Natural killer cell (primary cell): ENCODE results near the gene LDLRAP1. TPM values are rescaled to one million over a fixed set of nuclear protein-coding genes. Genes with fewer than 3 reads are reported as not detected.
"Not testable (repeated sequence)": the region's sequence is repeated elsewhere in the genome, so short reads cannot be mapped to it uniquely, and the experiment has no call there.

Experiments used
- ATAC-seq, 3 donors: fragments of 150-1000 bp in 2 of 3; fragments of 200-7000 bp in 1 of 3; cut with Tn5 transposase; 1 replicate in 1 of 3; 2 replicates in 2 of 3; pipeline ENCODE4 v1.10.0; 2021; ENCODE audit warnings: mild to moderate bottlenecking in 2 of 3, moderate library complexity in 2 of 3
- DNase-seq, 2 donors: peaks; one replicate each; pipeline versions ENCODE4 v3.0.0 to v3.0.0-alpha.2; 2013 to 2021; ENCODE audit warnings: mixed read lengths in 1 of 2
- H3K27ac ChIP-seq: one replicate; pipeline ENCODE4 v1.5.1; 2013; ENCODE audit warnings: mild to moderate bottlenecking, low read length
- H3K27me3 ChIP-seq: one replicate; pipeline ENCODE4 v1.6.1; 2013; ENCODE audit warnings: low read length; ENCODE audit not compliant: control insufficient read depth, insufficient read depth
- H3K36me3 ChIP-seq: one replicate; pipeline ENCODE4 v1.6.1; 2013; ENCODE audit warnings: low read length; ENCODE audit not compliant: control insufficient read depth, insufficient read depth
- H3K4me1 ChIP-seq: one replicate; pipeline ENCODE4 v1.6.1; 2013; ENCODE audit warnings: low read length; ENCODE audit not compliant: control insufficient read depth, insufficient read depth
- H3K4me3 ChIP-seq: one replicate; pipeline ENCODE4 v1.5.1; 2013; ENCODE audit warnings: low read length
- H3K9me3 ChIP-seq: one replicate; pipeline ENCODE4 v1.6.1; 2013; ENCODE audit warnings: low read length; ENCODE audit not compliant: control insufficient read depth, insufficient read depth
- H3K27ac Mint-ChIP-seq, 2 donors: one replicate each; pipeline ENCODE4 v1.8.0; 2022; ENCODE audit warnings: mild to moderate bottlenecking in 2 of 2, mixed read lengths in 2 of 2, moderate library complexity in 1 of 2
- H3K27me3 Mint-ChIP-seq, 2 donors: one replicate each; pipeline ENCODE4 v1.8.0; 2022; ENCODE audit warnings: low read depth in 2 of 2, mixed read lengths in 2 of 2
- H3K36me3 Mint-ChIP-seq: one replicate; pipeline ENCODE4 v1.8.0; 2022; ENCODE audit warnings: mixed read lengths
- H3K4me1 Mint-ChIP-seq, 2 donors: one replicate each; pipeline ENCODE4 v1.8.0; 2022; ENCODE audit warnings: mixed read lengths in 2 of 2
- H3K4me3 Mint-ChIP-seq: one replicate; pipeline ENCODE4 v1.8.0; 2022; ENCODE audit warnings: mild to moderate bottlenecking, moderate library complexity, mixed read lengths
- H3K9me3 Mint-ChIP-seq, 2 donors: one replicate each; pipeline ENCODE4 v1.8.0; 2022; ENCODE audit warnings: mixed read lengths in 2 of 2
- WGBS: methylation state at CpG from one replicate; pipeline ENCODE4 v1.1.7; 2013; ENCODE audit warnings: missing lambda C conversion rate; ENCODE audit not compliant: insufficient coverage; 5-methylcytosine and 5-hydroxymethylcytosine counted together
- intact Hi-C: fragments of 100-400 bp; cut with micrococcal nuclease; formaldehyde crosslinking; loops from one replicate; pipeline ENCODE4 v1.14.2; 2022
- total RNA-seq, 4 donors: library from RNA; stranded (reverse); fragments of 120-200 nt in 1 of 4; gene quantifications; one replicate each; pipeline versions ENCODE4 v1.2.3 to v1.2.4, GENCODE V29; 2013 to 2022
- TF ChIP-seq, protein P1 (sequence below): fragments of 200-600 bp; IDR thresholded peaks from one replicate; pipeline ENCODE4 v1.8.0; 2022; ENCODE audit warnings: antibody characterized with exemption

Gene LDLRAP1
- total RNA-seq, 3 donors from 2014 or later (not counting 1 experiment from before 2014, with no cell fraction given): 25.2 to 34.0 (median 27.4) TPM

DNA sequence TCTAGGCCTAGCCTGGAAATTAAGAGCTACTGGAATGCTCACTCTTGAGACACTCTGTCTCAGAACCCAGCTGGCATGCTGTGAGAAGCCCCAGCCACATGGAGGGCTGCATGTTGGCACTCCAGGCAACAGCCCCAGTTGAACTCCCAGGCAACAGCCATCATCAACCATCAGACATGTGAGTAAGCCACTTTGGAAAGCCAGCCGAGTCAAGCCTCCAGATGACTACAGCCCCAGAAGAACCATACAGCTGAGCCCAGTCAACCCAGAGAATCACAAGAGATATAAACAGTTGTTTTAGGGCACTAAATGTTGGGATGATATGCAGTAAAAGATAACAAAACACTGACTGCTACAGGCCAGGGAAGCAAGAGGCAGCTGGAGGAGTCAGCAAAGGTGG, 55.5 kb downstream of the LDLRAP1 start:
- no peak overlapping the region for H3K4me3 Mint-ChIP-seq
- Histone ChIP-seq H3K9me3 (no peaks in the 10 kb centered on the region), H3K4me3 (no peak overlapping the region), H3K36me3 (no peaks in the 10 kb centered on the region), H3K27ac (no peak overlapping the region), H3K27me3 (no peaks in the 10 kb centered on the region), H3K4me1 (no peaks in the 10 kb centered on the region)
- H3K27ac Mint-ChIP-seq: no peak overlapping the region
- intact Hi-C loops: no loop called here
- H3K27me3 Mint-ChIP-seq: peaks cover 7 to 8% of the 10 kb centered on the region in 2 donors
- H3K36me3 Mint-ChIP-seq: no peaks in the 10 kb centered on the region
- DNase-seq (no peak), ATAC-seq (no peak)
- TF ChIP-seq, protein P1, sequence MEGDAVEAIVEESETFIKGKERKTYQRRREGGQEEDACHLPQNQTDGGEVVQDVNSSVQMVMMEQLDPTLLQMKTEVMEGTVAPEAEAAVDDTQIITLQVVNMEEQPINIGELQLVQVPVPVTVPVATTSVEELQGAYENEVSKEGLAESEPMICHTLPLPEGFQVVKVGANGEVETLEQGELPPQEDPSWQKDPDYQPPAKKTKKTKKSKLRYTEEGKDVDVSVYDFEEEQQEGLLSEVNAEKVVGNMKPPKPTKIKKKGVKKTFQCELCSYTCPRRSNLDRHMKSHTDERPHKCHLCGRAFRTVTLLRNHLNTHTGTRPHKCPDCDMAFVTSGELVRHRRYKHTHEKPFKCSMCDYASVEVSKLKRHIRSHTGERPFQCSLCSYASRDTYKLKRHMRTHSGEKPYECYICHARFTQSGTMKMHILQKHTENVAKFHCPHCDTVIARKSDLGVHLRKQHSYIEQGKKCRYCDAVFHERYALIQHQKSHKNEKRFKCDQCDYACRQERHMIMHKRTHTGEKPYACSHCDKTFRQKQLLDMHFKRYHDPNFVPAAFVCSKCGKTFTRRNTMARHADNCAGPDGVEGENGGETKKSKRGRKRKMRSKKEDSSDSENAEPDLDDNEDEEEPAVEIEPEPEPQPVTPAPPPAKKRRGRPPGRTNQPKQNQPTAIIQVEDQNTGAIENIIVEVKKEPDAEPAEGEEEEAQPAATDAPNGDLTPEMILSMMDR: no peak
- H3K9me3 Mint-ChIP-seq: no peaks in the 10 kb centered on the region
- WGBS: no CpG with 5 or more reads among the region's 1 CpG
- H3K4me1 Mint-ChIP-seq: no peaks in the 10 kb centered on the region

DNA sequence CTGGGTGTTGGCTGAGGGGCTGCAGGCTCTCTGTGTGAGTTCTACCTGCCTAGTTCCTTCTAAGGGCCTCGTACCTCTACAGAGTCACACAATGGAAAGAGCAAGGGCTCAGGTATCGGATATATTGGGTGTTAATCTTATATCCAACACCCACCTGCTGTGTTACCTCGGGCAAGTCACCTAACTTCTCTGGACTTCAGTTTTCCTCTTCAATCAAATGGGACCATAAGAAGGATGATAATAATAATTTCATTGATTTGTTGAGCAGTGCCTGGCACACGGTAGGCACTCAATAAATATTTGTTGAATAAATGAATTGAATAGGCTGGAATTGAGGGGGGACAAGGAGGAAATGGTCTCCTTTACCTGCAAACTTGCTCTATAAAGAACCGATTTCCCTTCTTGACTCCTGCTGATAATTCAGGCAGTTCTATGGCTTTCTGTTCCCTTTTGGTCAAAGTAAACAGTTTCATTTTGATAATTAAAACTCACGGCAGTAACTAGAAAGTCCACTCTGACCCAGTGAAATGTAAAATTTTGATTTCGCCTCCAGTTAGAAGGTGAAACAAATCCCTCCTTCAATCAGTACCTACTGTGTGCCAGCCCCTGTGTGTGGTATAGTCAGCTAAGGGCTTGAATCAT, 56.7 kb downstream of the LDLRAP1 start:
- no peaks in the 10 kb centered on the region for H3K9me3 ChIP-seq
- no peaks in the 10 kb centered on the region for H3K4me1 ChIP-seq
- Mint-ChIP-seq H3K27ac (no peak overlapping the region), H3K36me3 (no peaks in the 10 kb centered on the region), H3K9me3 (no peaks in the 10 kb centered on the region), H3K27me3 (peaks cover 5 to 8% of the 10 kb centered on the region in 2 donors), H3K4me3 (no peak overlapping the region), H3K4me1 (no peaks in the 10 kb centered on the region)
- no peaks in the 10 kb centered on the region for H3K36me3 ChIP-seq
- TF ChIP-seq, protein P1: no peak
- H3K27me3 ChIP-seq: no peaks in the 10 kb centered on the region
- no peak overlapping the region for H3K4me3 ChIP-seq
- DNase-seq (no peak), ATAC-seq (no peak)
- 77% methylated on average over 5 of the region's 7 CpGs for WGBS
- no peak overlapping the region for H3K27ac ChIP-seq
- intact Hi-C loops: no loop called here

DNA sequence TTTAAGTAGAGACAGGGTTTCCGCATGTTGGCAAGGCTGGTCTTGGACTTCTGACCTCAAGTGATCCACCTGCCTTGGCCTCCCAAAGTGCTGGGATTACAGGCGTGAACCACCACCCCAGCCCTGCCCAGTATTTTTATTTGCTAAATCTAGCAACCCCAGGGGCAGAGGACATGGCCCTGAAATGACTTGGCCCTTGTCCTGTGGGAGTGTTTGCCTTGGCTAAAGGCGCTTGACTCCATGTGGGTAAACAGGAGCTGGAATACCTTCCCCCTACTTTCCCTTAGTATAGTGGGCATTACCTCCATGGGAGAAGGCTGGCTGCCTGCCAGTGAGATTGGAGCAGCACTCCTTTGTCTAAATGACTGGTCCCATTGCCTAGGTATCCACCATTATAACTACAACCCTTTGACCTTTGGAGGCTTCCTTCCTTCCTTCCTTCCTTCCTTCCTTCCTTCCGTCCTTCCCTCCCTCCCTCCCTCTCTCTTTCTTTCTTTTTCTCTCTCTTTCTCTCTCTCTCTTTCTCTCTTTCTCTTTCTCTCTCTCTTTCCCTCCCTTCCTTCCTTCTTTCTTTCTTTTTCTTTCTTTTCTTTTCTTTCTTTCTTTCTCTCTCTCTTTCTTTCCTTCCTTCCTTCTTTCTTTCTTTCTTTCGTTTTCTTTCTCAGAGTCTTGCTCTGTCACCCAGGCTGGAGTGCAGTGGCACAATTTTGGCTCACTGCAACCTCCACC, 57.7 kb downstream of the LDLRAP1 start:
- DNase-seq, H3K27me3 ChIP-seq, H3K4me1 ChIP-seq, H3K27ac Mint-ChIP-seq, H3K4me3 ChIP-seq, H3K9me3 ChIP-seq, H3K9me3 Mint-ChIP-seq, H3K4me3 Mint-ChIP-seq, intact Hi-C loops, H3K36me3 Mint-ChIP-seq, H3K27me3 Mint-ChIP-seq, H3K4me1 Mint-ChIP-seq, H3K27ac ChIP-seq, ATAC-seq, H3K36me3 ChIP-seq: not testable (repeated sequence)
- WGBS: 87% methylated on average over 4 of the region's 5 CpGs

DNA sequence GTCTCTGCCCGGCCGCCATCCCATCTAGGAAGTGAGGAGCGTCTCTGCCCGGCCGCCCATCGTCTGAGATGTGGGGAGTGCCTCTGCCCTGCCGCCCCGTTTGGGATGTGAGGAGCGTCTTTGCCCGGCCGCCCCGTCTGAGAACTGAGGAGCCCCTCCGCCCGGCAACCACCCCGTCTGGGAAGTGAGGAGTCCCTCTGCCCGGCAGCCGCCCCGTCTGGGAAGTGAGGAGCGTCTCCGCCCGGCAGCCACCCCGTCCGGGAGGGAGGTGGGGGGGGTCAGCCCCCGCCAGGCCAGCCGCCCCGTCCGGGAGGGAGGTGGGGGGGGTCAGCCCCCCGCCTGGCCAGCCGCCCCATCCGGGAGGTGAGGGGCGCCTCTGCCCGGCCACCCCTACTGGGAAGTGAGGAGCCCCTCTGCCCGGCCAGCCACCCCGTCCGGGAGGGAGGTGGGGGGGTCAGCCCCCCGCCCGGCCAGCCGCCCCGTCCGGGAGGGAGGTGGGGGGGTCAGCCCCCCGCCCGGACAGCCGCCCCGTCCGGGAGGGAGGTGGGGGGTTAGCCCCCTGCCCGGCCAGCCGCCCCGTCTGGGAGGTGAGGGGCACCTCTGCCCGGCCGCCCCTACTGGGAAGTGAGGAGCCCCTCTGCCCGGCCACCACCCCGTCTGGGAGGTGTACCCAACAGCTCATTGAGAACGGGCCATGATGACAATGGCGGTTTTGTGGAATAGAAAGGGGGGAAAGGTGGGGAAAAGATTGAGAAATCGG, 60.6 kb downstream of the LDLRAP1 start:
- H3K27ac ChIP-seq, H3K36me3 Mint-ChIP-seq, H3K4me3 ChIP-seq, H3K4me1 Mint-ChIP-seq, H3K9me3 ChIP-seq, H3K27ac Mint-ChIP-seq, H3K36me3 ChIP-seq, H3K4me1 ChIP-seq, DNase-seq, H3K4me3 Mint-ChIP-seq, H3K27me3 Mint-ChIP-seq, H3K27me3 ChIP-seq, intact Hi-C loops, ATAC-seq, H3K9me3 Mint-ChIP-seq: not testable (repeated sequence)
- WGBS: 95% methylated on average over 9 of the region's 55 CpGs
